KG1 (cell line): ENCODE measurements around the gene HSPA12A.

Experiments
- DNase-seq: peaks from one replicate; lab custom pipeline; 2025; lab: John Stamatoyannopoulos, UW

HSPA12A gene

GRCh38 chr10:116626815-116627214 is 115.6 kb downstream of the HSPA12A start:
- DNase-seq, result no peak

- no peak for DNase-seq
Measured at GRCh38 chr10:116625845-116626244, 116.5 kb downstream of the HSPA12A start.

DNA sequence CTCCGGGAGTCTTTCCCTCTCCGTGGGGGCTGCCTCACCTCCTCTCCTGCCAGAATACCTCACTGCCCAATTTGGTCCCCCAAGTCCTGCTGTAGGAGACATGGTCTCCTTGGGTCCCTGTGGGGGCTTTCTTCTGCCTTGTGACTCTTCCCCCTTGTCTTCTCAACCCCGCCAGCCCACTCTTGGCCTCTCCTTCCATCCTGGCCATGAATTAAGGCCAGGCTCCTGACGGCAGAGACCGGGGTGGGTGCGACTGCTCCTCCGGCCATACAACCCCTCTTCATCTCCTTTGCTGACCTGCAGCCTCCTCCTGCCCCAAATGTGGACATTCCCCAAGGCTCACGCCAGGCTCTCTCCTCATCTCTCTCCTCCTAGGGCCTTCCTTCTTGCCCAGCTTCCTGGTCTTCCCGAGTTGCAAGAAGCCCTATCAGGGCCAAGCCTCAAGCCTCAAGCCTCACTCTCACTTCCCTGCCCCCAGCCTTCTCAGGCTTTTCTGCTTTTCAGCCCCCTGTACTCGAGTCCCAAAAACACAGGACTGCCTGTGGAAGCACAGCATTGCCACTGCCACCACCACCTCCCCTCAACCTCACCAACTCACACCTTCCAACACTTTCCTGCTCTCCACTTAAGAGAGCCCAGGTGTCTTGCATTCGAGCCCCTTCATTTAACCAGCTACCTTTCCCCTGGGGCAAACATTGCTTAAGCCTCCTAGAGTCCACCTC is 120.3 kb downstream of the HSPA12A start:
- no peak for DNase-seq

DNA sequence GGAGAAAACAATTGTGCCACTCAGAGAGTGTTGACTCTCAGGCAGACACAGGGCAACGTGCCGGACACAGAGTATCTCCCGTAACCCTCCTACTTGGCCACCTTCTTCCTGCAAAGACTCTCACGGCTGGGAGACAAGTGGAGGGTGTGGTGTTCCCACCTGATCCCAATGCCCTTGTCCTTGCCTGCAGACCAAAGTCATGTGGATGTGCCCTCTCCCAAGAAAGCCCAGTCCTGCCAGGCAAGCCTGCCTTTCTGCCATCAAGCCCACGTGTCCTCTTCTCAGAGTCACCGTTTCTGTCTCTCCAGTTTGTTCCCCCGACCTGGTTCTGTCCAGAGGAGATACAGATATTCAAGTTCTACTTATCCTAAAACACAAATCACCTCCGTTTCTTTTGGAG is 120.9 kb downstream of the HSPA12A start:
- no peak for DNase-seq
